ENCODE results near the gene DHRS13.
"Not testable (repeated sequence)": the region's sequence is repeated elsewhere in the genome, so short reads cannot be mapped to it uniquely, and the experiment has no call there.

The DHRS13 gene

GRCh38 chr17:28856028-28856574 lies 46.8 kb downstream of the DHRS13 start:
- DNase-seq, result no peak

DNA sequence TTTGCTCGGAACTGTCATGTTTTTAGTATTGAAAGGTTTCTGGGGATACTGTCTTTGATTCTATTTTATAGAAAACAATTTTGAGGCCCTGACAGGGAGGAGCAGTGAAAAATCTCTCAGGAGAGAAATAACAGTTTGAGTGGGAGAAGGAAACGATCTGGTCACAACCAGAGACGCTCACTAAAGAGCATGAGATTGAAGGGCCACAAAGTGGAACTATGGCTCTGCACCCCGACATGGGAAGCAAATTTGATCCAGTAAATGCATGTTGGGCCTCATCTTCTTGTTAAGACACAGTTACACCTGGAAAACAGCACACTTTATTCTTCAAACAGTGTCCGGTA lies 47.6 kb downstream of the DHRS13 start:
- no peak for DNase-seq

DNA sequence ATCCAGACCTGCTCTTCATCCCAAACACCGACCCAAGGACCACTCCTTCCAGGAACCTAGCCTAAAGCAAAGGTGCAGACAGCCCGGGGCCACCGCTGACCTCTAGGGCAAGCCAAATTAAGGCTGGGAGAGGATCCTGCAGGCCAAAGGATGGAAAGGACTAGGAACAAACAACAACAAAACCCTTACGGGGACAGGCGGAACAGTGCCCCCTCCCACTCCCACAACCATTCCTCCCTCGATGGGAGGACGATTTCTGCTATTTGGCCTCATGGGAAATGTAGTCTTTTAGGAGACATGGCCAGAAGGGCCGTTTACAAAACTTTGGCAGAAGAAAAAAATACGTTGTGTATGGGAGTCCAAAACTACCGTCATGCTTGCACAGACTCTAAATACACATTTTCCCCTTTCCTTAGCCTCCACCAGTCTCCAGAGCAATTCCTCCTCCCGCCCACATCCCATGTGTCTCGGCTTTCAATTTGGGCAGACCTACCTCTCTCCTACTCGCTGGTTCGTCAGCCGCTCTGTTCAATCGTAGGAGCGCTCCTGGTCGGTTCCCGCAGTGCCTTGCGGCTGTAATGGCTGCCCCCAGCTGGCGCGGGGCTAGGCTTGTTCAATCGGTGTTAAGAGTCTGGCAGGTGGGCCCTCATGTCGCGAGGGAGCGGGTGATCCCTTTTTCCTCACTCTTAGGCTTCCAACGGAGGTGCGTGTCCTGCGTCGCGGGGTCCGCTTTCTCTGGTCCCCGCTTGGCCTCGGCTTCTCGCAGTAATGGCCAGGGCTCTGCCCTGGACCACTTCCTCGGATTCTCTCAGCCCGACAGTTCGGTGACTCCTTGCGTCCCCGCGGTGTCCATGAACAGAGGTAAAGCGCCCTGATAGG lies 48.2 kb downstream of the DHRS13 start, which contains the start of gene ERAL1:
ERAL1 (plus strand) TSS at position 560 of the 879 bp plus-strand sequence; CDS start at position 579, 19 bp downstream.
- DNase-seq, result peak; percentile 84

DNA sequence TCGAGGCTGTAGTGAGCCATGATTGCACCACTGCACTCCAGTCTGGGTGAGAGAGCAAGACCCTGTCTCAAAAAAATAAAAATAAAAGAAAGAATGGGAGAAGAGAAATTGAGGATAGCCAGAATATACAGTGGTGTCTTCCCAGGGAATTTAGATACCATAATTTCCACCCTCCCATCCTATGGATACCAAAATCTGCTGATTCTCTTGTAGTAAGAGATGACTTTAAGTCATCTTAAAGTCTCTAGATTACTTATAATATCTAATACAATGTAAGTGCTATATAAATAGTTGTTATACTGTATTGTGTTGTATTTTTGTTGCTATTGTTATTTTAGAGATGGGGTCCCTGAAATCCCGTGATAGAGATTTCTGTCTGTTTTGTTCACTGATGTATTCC lies 49.6 kb downstream of the DHRS13 start:
- DNase-seq, result no peak

DNA sequence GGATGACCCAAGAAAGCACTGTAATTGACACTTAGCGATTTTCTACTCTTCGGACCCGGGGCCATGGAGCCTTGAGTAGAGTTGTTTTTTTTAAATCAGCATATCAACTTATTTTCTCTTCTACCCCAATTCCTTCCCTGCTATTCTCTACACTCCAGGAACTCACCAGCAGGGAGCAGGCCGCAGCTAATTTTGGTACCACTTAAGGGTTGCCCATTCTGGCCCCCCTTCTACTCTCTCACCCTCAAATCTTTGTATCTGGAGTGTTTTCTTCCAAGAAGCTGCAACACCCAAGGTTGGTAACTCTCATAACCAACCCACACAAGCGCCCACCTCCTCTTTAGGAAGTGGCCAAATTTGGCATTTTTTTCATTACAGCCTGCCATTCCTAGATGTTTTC lies 53.6 kb downstream of the DHRS13 start:
- no peak for DNase-seq

GRCh38 chr17:28848667-28849066 lies 54.2 kb downstream of the DHRS13 start:
- not testable (repeated sequence) for DNase-seq
